Hepatocyte (in vitro differentiated cells): ENCODE results near the gene CDK14.

Experiments
- CTCF ChIP-seq: fragments of 200-600 bp; sonication (generic); IDR thresholded peaks from 2 replicates; pipeline ENCODE4 v1.5.1; 2016; ENCODE audit warnings: antibody characterized with exemption, mild to moderate bottlenecking; ENCODE audit not compliant: poor library complexity
- EZH2 ChIP-seq: fragments of 200-600 bp; sonication (generic); IDR thresholded peaks from 2 replicates; pipeline ENCODE4 v1.6.1; 2016; ENCODE audit warnings: antibody characterized with exemption, mild to moderate bottlenecking, borderline replicate concordance
- EZH2phosphoT487 ChIP-seq: fragments of 200-600 bp; sonication (generic); IDR thresholded peaks from one replicate; pipeline ENCODE4 v1.6.1; 2018; ENCODE audit warnings: antibody characterized with exemption, mild to moderate bottlenecking, low read depth, moderate library complexity; ENCODE audit not compliant: unreplicated experiment, severe bottlenecking

GRCh38 chr7:90772410-90772809 is 176.3 kb downstream of the CDK14 start:
- TF ChIP-seq EZH2 (no peak), CTCF (no peak), EZH2phosphoT487 (no peak)
